HepG2 (cell line): ENCODE data around the gene SAMD10. TPM values are rescaled to one million over a fixed set of nuclear protein-coding genes. Genes with fewer than 3 reads are reported as not detected.
A peak's percentile ranks its signal among the peaks of the same experiment; 100 is the strongest.

Experiments used
- ARID2 ChIP-seq: sonication (generic); formaldehyde crosslinking; IDR thresholded peaks from 2 replicates; pipeline ENCODE4 v1.8.1; 2022; ENCODE audit warnings: mild to moderate bottlenecking, missing genetic modification reagents, borderline replicate concordance
- HNRNPH1 ChIP-seq: fragments of 200-400 bp; formaldehyde crosslinking; optimal IDR thresholded peaks from 2 replicates; pipeline ENCODE3; 2017; ENCODE audit warnings: mild to moderate bottlenecking, low read depth, low read length
- NRL ChIP-seq: sonication (generic); formaldehyde crosslinking; IDR thresholded peaks from 2 replicates; pipeline ENCODE4 v1.5.0; 2020; ENCODE audit warnings: missing genetic modification reagents, mild to moderate bottlenecking, moderate library complexity, borderline replicate concordance
- SNAPC2 ChIP-seq: sonication (generic); formaldehyde crosslinking; IDR thresholded peaks from 2 replicates; pipeline ENCODE4 v1.8.1; 2022; ENCODE audit warnings: mild to moderate bottlenecking, missing genetic modification reagents
- TAF15 ChIP-seq: fragments of 200-400 bp; formaldehyde crosslinking; IDR thresholded peaks from one replicate; pipeline ENCODE4 v1.6.1; 2018; ENCODE audit warnings: mild to moderate bottlenecking, low read depth, low read length; ENCODE audit not compliant: poor library complexity, severe bottlenecking
- ZBTB4 ChIP-seq: sonication (generic); formaldehyde crosslinking; IDR thresholded peaks from 2 replicates; pipeline ENCODE4 v1.4.0; 2020; ENCODE audit warnings: missing genetic modification reagents, mild to moderate bottlenecking, borderline replicate concordance
- ZNF484 ChIP-seq: sonication (generic); formaldehyde crosslinking; IDR thresholded peaks from 2 replicates; pipeline ENCODE4 v1.5.1; 2020; ENCODE audit warnings: mild to moderate bottlenecking, low read depth, missing genetic modification reagents, borderline replicate concordance
- ZNF572 ChIP-seq: sonication (generic); formaldehyde crosslinking; IDR thresholded peaks from 2 replicates; pipeline ENCODE4 v1.5.1; 2020; ENCODE audit warnings: mild to moderate bottlenecking, missing genetic modification reagents
- ZNF670 ChIP-seq: sonication (generic); formaldehyde crosslinking; IDR thresholded peaks from 2 replicates; pipeline ENCODE4 v1.8.0; 2022; ENCODE audit warnings: mild to moderate bottlenecking, missing genetic modification reagents, borderline replicate concordance
- polyA plus RNA-seq, 8 experiments: library from polyadenylated mRNA; depleted of rRNA in 3 of 8; stranded (reverse) in 7 of 8; unstranded in 1 of 8; fragments of >200 nt; fragmentation: Illumina TruSeq in 4 of 8; extraction: Trizol in 4 of 8; gene quantifications; 2 replicates each; pipeline versions ENCODE4 v1.2.1 to v1.2.3, GENCODE V29; 2011 to 2016; ENCODE audit warnings: low read depth in 4 of 8, missing spikeins in 1 of 8, mixed read lengths in 1 of 8; ENCODE audit not compliant: insufficient read depth in 1 of 8
- total RNA-seq, 5 experiments: library from RNA; depleted of rRNA; stranded (reverse); fragments of >200 nt; fragmentation: Illumina TruSeq; extraction: Trizol; gene quantifications; 2 replicates each; pipeline ENCODE4 v1.2.3, GENCODE V29; 2016; ENCODE audit warnings: low read depth in 1 of 5

SAMD10 gene
- total and polyA plus RNA-seq, 2 of the 13 experiments (the other 11 are each of a cell fraction or from before 2014, with no cell fraction given), result 6.1 to 11.0 TPM

GRCh38 chr20:63955281-63955826 lies 24.1 kb downstream of the SAMD10 start (continued):
- TF ChIP-seq ZNF670 (CRISPR knock-in tag), result 0 out of 2 replicates have a peak, but pooled peaks have one; percentile 86
- TF ChIP-seq ZBTB4, result peak; percentile 44; the same call in 1 of the 2 replicates
- TF ChIP-seq SNAPC2 (CRISPR knock-in tag), result 0 out of 2 replicates have a peak, but pooled peaks have one; percentile 3
- TF ChIP-seq TAF15, result peak; percentile 87
- TF ChIP-seq ARID2 (CRISPR knock-in tag), result 0 out of 2 replicates have a peak, but pooled peaks have one; percentile 85
- peak; percentile 88 for TF ChIP-seq ZNF484 (CRISPR knock-in tag)
- TF ChIP-seq NRL, result peak; percentile 29; the same call in 1 of the 2 replicates
- 0 out of 2 replicates have a peak, but pooled peaks have one; percentile 2 for TF ChIP-seq ZNF572
- TF ChIP-seq HNRNPH1, result no peak
